ENCODE data around the gene CD226. TPM values are rescaled to one million over a fixed set of nuclear protein-coding genes. Genes with fewer than 3 reads are reported as not detected.

Gene CD226
- total and polyA plus RNA-seq, 10 of the 15 experiments (the other 5 are each of a cell fraction or from before 2014, with no cell fraction given) = 12.9 to 68.8 (median 47.3) TPM

DNA sequence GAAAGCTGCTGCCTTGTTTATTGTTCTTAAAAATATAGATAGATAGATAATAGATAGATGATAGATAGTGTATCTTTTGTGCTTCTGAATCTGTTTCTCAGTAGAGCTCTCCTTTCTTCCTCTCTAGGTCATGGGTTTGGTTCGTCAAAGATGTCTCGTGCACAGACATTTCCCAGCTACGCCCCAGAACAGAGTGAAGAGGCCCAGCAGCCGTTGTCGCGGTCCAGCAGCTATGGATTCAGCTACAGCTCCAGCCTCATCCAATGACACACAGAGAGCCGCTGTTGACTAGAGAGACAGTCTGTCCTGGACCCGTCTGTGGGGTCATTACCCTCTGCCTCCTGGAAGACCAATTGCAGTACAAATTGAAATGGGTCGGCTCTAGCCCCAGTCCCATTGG lies 106.6 kb downstream of the CD226 start:
- no peaks in the 10 kb centered on the region for H3K79me2 ChIP-seq (ENCODE audit: control insufficient read depth, insufficient read depth, low read length)
- BruUV-seq (replicated peaks) = no TSS peak
- H4K20me1 ChIP-seq (ENCODE audit: control insufficient read depth, insufficient read depth) = no peaks in the 10 kb centered on the region
- no peaks in the 10 kb centered on the region for H3K9me3 ChIP-seq (replicated peaks; ENCODE audit: control insufficient read depth, insufficient read depth, low read length)
- H3K4me2 ChIP-seq (ENCODE audit: control insufficient read depth, insufficient read depth) = no peak overlapping the region
- CTCF ChIA-PET = interaction anchor here (0.9 to 1.9 kb wide), 2 partner anchors 9 to 159 kb away, joined by 3 to 6 read pairs; no protein-coding TSS in a partner anchor
- no peaks in the 10 kb centered on the region for H3K4me1 ChIP-seq (ENCODE audit: control insufficient read depth, insufficient read depth, low read length)
- no peak overlapping the region for H3K27ac ChIP-seq (ENCODE audit: control insufficient read depth, insufficient read depth)
- POLR2A ChIA-PET = no interaction called here
- RAD21 ChIA-PET (ENCODE audit: unreplicated experiment) = interaction anchor here (0.9 kb wide), 1 partner anchor 8 kb away, joined by 4 read pairs; no protein-coding TSS in a partner anchor
- in situ Hi-C loops (cut with MboI) (no loop called here), intact Hi-C loops (cut with micrococcal nuclease; ENCODE audit: unreplicated experiment) (no loop called here)
- TF ChIP-seq, protein P1, sequence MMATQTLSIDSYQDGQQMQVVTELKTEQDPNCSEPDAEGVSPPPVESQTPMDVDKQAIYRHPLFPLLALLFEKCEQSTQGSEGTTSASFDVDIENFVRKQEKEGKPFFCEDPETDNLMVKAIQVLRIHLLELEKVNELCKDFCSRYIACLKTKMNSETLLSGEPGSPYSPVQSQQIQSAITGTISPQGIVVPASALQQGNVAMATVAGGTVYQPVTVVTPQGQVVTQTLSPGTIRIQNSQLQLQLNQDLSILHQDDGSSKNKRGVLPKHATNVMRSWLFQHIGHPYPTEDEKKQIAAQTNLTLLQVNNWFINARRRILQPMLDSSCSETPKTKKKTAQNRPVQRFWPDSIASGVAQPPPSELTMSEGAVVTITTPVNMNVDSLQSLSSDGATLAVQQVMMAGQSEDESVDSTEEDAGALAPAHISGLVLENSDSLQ (IDR thresholded peaks at IDR 0.05) = no peak
- no peak for TF ChIP-seq SRF (IDR thresholded peaks at IDR 0.05; ENCODE audit: low read depth in 2 of 2, low read length in 2 of 2)
- TF ChIP-seq STAT3 (IDR thresholded peaks at IDR 0.05; ENCODE audit: low read depth, low read length) = no peak
- no peak for TF ChIP-seq PML (IDR thresholded peaks at IDR 0.05; ENCODE audit: low read length)
- TF ChIP-seq EP300 (IDR thresholded peaks at IDR 0.05; ENCODE audit: borderline replicate concordance in 1 of 2, control insufficient read depth in 1 of 2, low read depth in 2 of 2, low read length in 2 of 2) = no peak
- H3K4me3 ChIP-seq = no peak overlapping the region
- DNase-seq (ENCODE audit: low read depth, low spot score) = no peak
- H3K9ac ChIP-seq (ENCODE audit: control insufficient read depth, insufficient read depth, low read length) = no peak overlapping the region
- H3K27me3 ChIP-seq (replicated peaks in 1 of 2; ENCODE audit: control insufficient read depth in 2 of 2, insufficient read depth in 2 of 2, low read length in 1 of 2) = no peaks in the 10 kb centered on the region
- no peak for ATAC-seq
- SMC1A ChIA-PET (ENCODE audit: uncharacterized antibody, unreplicated experiment) = interaction anchor here (0.8 to 1.9 kb wide), 6 partner anchors 9 to 239 kb away, joined by 3 to 7 read pairs (median 4); no protein-coding TSS in a partner anchor
- no peaks in the 10 kb centered on the region for H3K36me3 ChIP-seq (ENCODE audit: control insufficient read depth in 2 of 2, insufficient read depth in 2 of 2, low read length in 1 of 2)
- 90% methylated on average over 9 of the region's 9 CpGs for WGBS (ENCODE audit: insufficient coverage, insufficient replicate concordance, low lambda C conversion rate, missing lambda C conversion rate)
- no peak overlapping the region for H2AFZ ChIP-seq (ENCODE audit: control insufficient read depth, low read depth, low read length)
- no peak for FAIRE-seq

DNA sequence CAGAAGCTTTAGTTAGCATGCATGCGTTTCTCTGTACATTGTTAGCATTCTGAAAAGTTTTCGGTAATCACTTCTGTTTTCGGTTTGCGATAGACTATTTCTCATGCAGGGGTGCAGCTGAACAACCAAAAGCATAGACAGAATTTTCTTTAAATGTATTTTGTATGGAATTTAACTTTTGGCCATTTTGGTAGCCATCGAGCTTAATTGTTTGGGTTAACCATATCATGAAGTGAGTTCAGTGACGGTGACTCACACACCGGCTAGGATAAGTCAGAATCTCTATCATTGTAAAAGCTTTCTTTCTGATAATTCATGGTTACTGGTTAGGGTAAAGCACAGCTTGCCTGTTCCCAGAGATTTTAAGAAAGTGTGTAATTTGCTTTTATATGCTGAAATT lies 107.2 kb downstream of the CD226 start:
- TF ChIP-seq ETV6 (conservative IDR thresholded peaks at IDR 0.05 in 1 of 2, IDR thresholded peaks at IDR 0.05 in 1 of 2; ENCODE audit: borderline replicate concordance in 1 of 2, low read depth in 1 of 2) = no peak
- Histone ChIP-seq H3K36me3 (ENCODE audit: control insufficient read depth in 2 of 2, insufficient read depth in 2 of 2, low read length in 1 of 2) (no peaks in the 10 kb centered on the region), H3K4me3 (no peak overlapping the region), H3K9ac (ENCODE audit: control insufficient read depth, insufficient read depth, low read length) (no peak overlapping the region), H3K27me3 (replicated peaks in 1 of 2; ENCODE audit: control insufficient read depth in 2 of 2, insufficient read depth in 2 of 2, low read length in 1 of 2) (no peaks in the 10 kb centered on the region), H3K4me1 (ENCODE audit: control insufficient read depth, insufficient read depth, low read length) (no peaks in the 10 kb centered on the region), H2AFZ (ENCODE audit: control insufficient read depth, low read depth, low read length) (no peak overlapping the region), H4K20me1 (ENCODE audit: control insufficient read depth, insufficient read depth) (no peaks in the 10 kb centered on the region), H3K79me2 (ENCODE audit: control insufficient read depth, insufficient read depth, low read length) (no peaks in the 10 kb centered on the region), H3K27ac (ENCODE audit: control insufficient read depth, insufficient read depth) (no peak overlapping the region), H3K4me2 (ENCODE audit: control insufficient read depth, insufficient read depth) (no peak overlapping the region), H3K9me3 (replicated peaks; ENCODE audit: control insufficient read depth, insufficient read depth, low read length) (no peaks in the 10 kb centered on the region)
- 54% methylated on average over 7 of the region's 7 CpGs for whole genome bisulfite sequencing (ENCODE audit: insufficient coverage, insufficient replicate concordance, low lambda C conversion rate, missing lambda C conversion rate)
- no TSS peak for BruUV-seq (replicated peaks)
- CTCF ChIA-PET = interaction anchor here (0.8 to 1.9 kb wide), 3 partner anchors 10 to 158 kb away, joined by 3 to 6 read pairs (median 4); no protein-coding TSS in a partner anchor
- POLR2A ChIA-PET = no interaction called here
- FAIRE-seq (no peak), ATAC-seq (no peak), DNase-seq (ENCODE audit: low read depth, low spot score) (no peak)
- RAD21 ChIA-PET (ENCODE audit: unreplicated experiment) = interaction anchor here (0.9 kb wide), 1 partner anchor 9 kb away, joined by 4 read pairs; no protein-coding TSS in a partner anchor
- SMC1A ChIA-PET (ENCODE audit: uncharacterized antibody, unreplicated experiment) = interaction anchor here (0.6 to 1.9 kb wide), 6 partner anchors 9 to 918 kb away, joined by 3 to 7 read pairs (median 3); no protein-coding TSS in a partner anchor
- in situ Hi-C loops (cut with MboI) (no loop called here), intact Hi-C loops (cut with micrococcal nuclease; ENCODE audit: unreplicated experiment) (no loop called here)
